ENCODE data around the gene HAGH.

HAGH gene

GRCh38 chr16:1779741-1780676, 46.6 kb downstream of the HAGH start:
- DNase-seq (ENCODE audit: low read depth): no peak
- TF ChIP-seq, protein P1, sequence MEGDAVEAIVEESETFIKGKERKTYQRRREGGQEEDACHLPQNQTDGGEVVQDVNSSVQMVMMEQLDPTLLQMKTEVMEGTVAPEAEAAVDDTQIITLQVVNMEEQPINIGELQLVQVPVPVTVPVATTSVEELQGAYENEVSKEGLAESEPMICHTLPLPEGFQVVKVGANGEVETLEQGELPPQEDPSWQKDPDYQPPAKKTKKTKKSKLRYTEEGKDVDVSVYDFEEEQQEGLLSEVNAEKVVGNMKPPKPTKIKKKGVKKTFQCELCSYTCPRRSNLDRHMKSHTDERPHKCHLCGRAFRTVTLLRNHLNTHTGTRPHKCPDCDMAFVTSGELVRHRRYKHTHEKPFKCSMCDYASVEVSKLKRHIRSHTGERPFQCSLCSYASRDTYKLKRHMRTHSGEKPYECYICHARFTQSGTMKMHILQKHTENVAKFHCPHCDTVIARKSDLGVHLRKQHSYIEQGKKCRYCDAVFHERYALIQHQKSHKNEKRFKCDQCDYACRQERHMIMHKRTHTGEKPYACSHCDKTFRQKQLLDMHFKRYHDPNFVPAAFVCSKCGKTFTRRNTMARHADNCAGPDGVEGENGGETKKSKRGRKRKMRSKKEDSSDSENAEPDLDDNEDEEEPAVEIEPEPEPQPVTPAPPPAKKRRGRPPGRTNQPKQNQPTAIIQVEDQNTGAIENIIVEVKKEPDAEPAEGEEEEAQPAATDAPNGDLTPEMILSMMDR (IDR thresholded peaks at IDR 0.05; ENCODE audit: low read depth, low read length, missing control alignments): no peak
- in situ Hi-C loops (cut with HindIII; ENCODE audit: low sequenced_read_pairs): no loop called here
- no peak overlapping the region for H3K4me3 ChIP-seq (ENCODE audit: low read depth, low read length)

DNA sequence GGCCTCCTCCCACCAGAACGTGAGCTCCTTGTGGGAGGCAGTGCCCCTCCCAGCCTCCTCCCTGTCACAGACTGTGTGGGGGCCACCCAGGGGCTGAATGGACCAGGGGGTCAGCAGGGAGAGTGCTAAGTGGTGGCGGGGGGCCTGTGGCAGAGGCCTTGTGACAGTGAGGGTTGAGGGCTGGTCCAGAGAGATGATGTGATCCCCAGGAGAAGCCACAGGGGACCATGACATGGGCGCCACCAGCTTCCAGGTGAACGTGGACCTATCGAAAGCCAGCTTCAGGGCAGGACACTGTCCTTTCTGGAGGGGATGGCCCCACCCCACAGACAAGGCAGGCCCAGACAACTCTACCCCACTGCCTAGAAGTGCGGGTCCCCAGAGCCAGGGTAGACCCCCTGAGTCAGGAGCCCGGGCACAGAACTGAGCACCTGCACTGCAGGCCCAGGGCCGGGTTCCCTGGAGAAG, 47.4 kb downstream of the HAGH start:
- in situ Hi-C loops (cut with HindIII; ENCODE audit: low sequenced_read_pairs): no loop called here
- no peak overlapping the region for H3K4me3 ChIP-seq (ENCODE audit: low read depth, low read length)
- TF ChIP-seq, protein P1 (IDR thresholded peaks at IDR 0.05; ENCODE audit: low read depth, low read length, missing control alignments): no peak
- DNase-seq (ENCODE audit: low read depth): no peak

GRCh38 chr16:1778200-1779179, 48.1 kb downstream of the HAGH start:
- in situ Hi-C loops (cut with HindIII; ENCODE audit: low sequenced_read_pairs): no loop called here
- DNase-seq (ENCODE audit: low read depth): no peak
- TF ChIP-seq, protein P1 (IDR thresholded peaks at IDR 0.05; ENCODE audit: low read depth, low read length, missing control alignments): no peak
- no peak overlapping the region for H3K4me3 ChIP-seq (ENCODE audit: low read depth, low read length)

- TF ChIP-seq, protein P1 (IDR thresholded peaks at IDR 0.05; ENCODE audit: low read depth, low read length, missing control alignments): no peak
- H3K4me3 ChIP-seq (ENCODE audit: low read depth, low read length): no peak overlapping the region
- no peak for DNase-seq (ENCODE audit: low read depth)
- in situ Hi-C loops (cut with HindIII; ENCODE audit: low sequenced_read_pairs): no loop called here
These were observed 49.0 kb downstream of the HAGH start for GRCh38 chr16:1777375-1778199.

GRCh38 chr16:1776991-1777374, 49.6 kb downstream of the HAGH start:
- DNase-seq (ENCODE audit: low read depth): no peak
- H3K4me3 ChIP-seq (ENCODE audit: low read depth, low read length): no peak overlapping the region
- TF ChIP-seq, protein P1 (IDR thresholded peaks at IDR 0.05; ENCODE audit: low read depth, low read length, missing control alignments): no peak
- in situ Hi-C loops (cut with HindIII; ENCODE audit: low sequenced_read_pairs): no loop called here

DNA sequence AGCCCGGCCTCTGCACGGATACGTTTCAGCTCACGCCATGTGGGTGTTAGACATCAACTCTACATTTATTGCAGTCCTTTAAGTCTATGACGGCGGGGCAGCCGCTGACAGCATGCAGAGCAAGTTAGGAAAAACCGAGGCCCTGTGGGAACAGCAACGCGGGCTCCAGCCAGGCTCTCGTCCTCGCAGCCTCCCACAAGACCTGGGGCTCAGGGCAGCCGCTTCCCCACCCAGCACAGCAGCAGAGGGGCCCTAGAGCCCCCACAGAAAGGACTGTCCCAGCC, 50.0 kb downstream of the HAGH start:
- no peak for DNase-seq (ENCODE audit: low read depth)
- in situ Hi-C loops (cut with HindIII; ENCODE audit: low sequenced_read_pairs): no loop called here
- no peak overlapping the region for H3K4me3 ChIP-seq (ENCODE audit: low read depth, low read length)
- TF ChIP-seq, protein P1 (IDR thresholded peaks at IDR 0.05; ENCODE audit: low read depth, low read length, missing control alignments): no peak
